Small intestine (tissue), 4 donors: ENCODE results near the gene TTC33. TPM values are rescaled to one million over a fixed set of nuclear protein-coding genes. Genes with fewer than 3 reads are reported as not detected.

Source experiments
- polyA plus RNA-seq, 4 donors: library from polyadenylated mRNA; stranded (reverse) in 3 of 4; unstranded in 1 of 4; fragments of 200-250 nt in 3 of 4; fragments of 120-200 nt in 1 of 4; gene quantifications; one replicate each; pipeline versions ENCODE4 v1.2.1 to v1.2.3, GENCODE V29; 2013
- donor health status: healthy with polysubstance abuse.
- donor health status: Bipolar disorder and iron deficiency.
- donor health status: healthy.

Gene TTC33
- polyA plus RNA-seq, 4 donors: 8.0 to 18.1 (median 8.9) TPM

Other genes with a start within 250 kb of the TTC33 start
- 10 to 100 TPM in 3 of 4 donors, 1 to 10 TPM in 1; 6.7 to 29.7 (median 19.1) TPM for gene PTGER4, start 76.0 kb downstream of the TTC33 start, polyA plus RNA-seq
- 10 to 100 TPM; 22.7 to 71.7 (median 30.4) TPM for gene PRKAA1, start 42.4 kb upstream of the TTC33 start, polyA plus RNA-seq
- 1,000 to 10,000 TPM; 1,027 to 2,589 (median 1,856) TPM for gene RPL37, start 79.3 kb upstream of the TTC33 start, polyA plus RNA-seq
- gene CARD6, start 85.4 kb upstream of the TTC33 start, polyA plus RNA-seq: 1 to 10 TPM; 1.5 to 8.8 (median 6.8) TPM
- gene C7, start 153.5 kb upstream of the TTC33 start, polyA plus RNA-seq: 100 to 1,000 TPM in 1 of 4 donors, 10 to 100 TPM in 1, 1 to 10 TPM in 2; 1.1 to 111 (median 12.1) TPM